C4-2B (cell line): ENCODE data around the gene FGD5.
A peak's percentile ranks its signal among the peaks of the same experiment; 100 is the strongest.

ENCODE experiments used
- H3K27ac ChIP-seq: fragments of 450-650 bp; 2 replicates; pipeline ENCODE4 v1.5.1; 2017
- CTCF ChIP-seq: fragments of 450-650 bp; conservative IDR thresholded peaks from 2 replicates; pipeline ENCODE4 v1.5.1; 2017; ENCODE audit warnings: mild to moderate bottlenecking
- ZFX ChIP-seq: fragments of 450-650 bp; IDR thresholded peaks from 2 replicates; pipeline ENCODE4 v1.6.1; 2017

The FGD5 gene

GRCh38 chr3:14923476-14923875 lies 104.7 kb downstream of the FGD5 start:
- no peak overlapping the region for H3K27ac ChIP-seq
- TF ChIP-seq ZFX: no peak
- TF ChIP-seq CTCF: no peak

GRCh38 chr3:14925729-14926591 lies 107.2 kb downstream of the FGD5 start:
- no peak for TF ChIP-seq ZFX
- TF ChIP-seq CTCF: peak; percentile 84
- H3K27ac ChIP-seq: no peak overlapping the region

- no peak for TF ChIP-seq ZFX
- no peak for TF ChIP-seq CTCF
Measured at GRCh38 chr3:14926592-14926991, 107.8 kb downstream of the FGD5 start.

GRCh38 chr3:14927308-14927707 lies 108.5 kb downstream of the FGD5 start:
- no peak overlapping the region for H3K27ac ChIP-seq
- no peak for TF ChIP-seq ZFX
- no peak for TF ChIP-seq CTCF

More at GRCh38 chr3:14926592-14926991, 107.8 kb downstream of the FGD5 start:
- no peak overlapping the region for H3K27ac ChIP-seq

- TF ChIP-seq ZFX (no peak), CTCF (no peak)
- H3K27ac ChIP-seq: no peak overlapping the region
Measured at GRCh38 chr3:14929310-14930074, 110.7 kb downstream of the FGD5 start.

- H3K27ac ChIP-seq: no peak overlapping the region
Measured at GRCh38 chr3:14933820-14934425, 115.2 kb downstream of the FGD5 start.

More at GRCh38 chr3:14933820-14934425, 115.2 kb downstream of the FGD5 start:
- TF ChIP-seq ZFX (no peak), CTCF (no peak)
